GM19025 (cell line): ENCODE measurements around the gene SMTNL1.

Experiments
- ATAC-seq: cut with Tn5 transposase; IDR thresholded peaks from one replicate; pipeline ENCODE4 v1.9.1; 2021; ENCODE audit warnings: mild to moderate bottlenecking, low read depth, moderate library complexity; ENCODE audit not compliant: unreplicated experiment

SMTNL1 gene

GRCh38 chr11:57585301-57585700 is 47.9 kb downstream of the SMTNL1 start:
- ATAC-seq = no peak

DNA sequence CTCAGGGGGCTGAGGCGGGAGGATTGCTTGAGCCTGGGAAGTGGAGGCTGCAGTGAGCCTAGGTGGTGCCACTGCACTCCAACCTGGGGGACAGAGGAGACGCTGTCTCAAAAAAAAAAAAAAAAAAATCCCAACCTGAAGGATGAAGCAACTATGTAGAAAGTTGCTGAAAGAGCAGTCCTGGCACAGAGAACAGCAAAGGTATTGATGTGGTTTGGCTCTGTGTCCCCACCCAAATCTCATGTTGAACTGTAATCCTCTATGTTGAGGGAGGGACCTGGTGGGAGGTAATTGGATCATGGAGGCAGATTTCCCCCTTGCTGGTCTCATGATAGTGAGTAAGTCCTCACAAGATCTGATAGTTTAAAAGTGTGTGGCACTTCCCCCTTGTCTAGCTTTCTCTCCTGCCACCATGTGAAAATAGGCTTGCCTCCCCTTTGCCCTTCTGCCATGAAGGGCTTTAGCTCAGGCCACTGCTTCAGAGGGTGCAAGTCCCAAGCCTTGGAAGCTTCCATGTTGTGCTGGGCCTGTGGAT is 49.4 kb downstream of the SMTNL1 start:
- no peak for ATAC-seq

DNA sequence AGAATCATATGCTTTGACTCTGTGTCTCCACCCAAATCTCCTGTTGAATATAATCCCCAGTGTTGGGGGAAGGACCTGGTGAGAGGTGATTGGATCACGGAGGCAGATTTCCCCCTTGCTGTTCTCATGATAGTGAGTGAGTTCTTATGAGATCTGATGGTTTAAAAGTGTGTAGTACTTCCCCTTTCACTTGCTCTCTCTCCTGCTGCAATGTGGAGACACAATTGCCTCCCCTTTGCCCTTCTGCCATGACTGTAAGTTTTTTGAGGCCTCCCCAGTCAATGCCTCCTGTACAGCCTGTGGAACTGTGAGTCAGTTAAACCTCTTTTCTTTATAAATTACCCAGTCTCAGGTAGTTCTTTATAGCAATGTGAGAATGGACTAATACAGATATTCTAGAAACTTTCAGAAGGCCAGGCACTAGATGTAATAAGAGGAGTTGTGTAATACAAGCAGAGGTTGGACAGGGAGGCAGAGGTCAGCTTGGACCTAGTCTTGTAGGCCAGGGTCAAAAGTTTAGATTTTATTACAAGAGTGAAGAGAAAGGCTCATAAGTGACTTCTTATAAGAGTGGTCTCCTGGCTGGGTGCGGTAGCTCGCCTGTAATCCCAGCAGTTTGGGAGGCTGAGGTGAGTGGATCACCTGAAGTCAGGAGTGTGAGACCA is 50.8 kb downstream of the SMTNL1 start:
- no peak for ATAC-seq

- ATAC-seq = no peak
Observed at GRCh38 chr11:57596266-57596885, 59.0 kb downstream of the SMTNL1 start.

DNA sequence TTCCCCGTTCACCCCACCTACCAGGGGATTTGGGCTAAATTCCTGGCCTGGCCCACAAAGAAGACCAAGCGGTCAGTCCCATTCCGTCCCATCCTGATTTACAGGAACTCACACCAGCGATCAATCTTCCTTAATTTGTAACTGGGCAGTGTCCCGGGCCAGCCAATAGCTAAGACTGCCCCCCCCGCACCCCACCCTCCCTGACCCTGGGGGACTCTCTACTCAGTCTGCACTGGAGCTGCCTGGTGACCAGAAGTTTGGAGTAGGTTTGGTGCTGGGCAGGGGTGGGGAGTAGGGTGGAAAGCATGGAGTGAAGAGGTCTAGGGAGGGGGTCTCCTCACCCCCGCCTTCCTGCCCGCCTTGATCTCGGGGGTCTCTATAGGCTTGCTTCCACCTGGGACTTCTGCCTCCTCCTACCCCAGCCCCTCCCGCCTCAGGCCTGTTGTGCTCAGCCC is 60.1 kb downstream of the SMTNL1 start, which contains the start of gene SERPING1:
Gene SERPING1, plus strand, starts transcription at position 225 of the 455 bp plus-strand sequence. CDS start 586 bp downstream, outside the sequence.
- ATAC-seq = no peak

- no peak for ATAC-seq
Observed at GRCh38 chr11:57597916-57598830, 60.8 kb downstream of the SMTNL1 start.

DNA sequence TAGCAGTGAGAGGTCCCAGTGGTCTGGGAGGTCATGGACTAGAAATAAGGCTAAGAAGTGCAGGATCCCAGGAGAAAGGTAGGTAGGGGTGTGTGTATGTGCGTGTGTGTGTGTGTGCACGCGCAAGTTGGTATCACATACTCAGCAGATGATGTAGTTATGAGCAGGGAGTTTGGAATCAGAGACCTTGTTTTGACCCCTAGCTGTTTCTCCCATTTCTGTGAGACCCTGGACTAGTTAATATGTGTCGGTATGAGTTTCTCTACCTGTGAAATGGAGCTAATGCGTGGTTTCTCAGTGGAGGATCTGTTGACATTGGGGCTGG is 61.4 kb downstream of the SMTNL1 start:
- no peak for ATAC-seq

DNA sequence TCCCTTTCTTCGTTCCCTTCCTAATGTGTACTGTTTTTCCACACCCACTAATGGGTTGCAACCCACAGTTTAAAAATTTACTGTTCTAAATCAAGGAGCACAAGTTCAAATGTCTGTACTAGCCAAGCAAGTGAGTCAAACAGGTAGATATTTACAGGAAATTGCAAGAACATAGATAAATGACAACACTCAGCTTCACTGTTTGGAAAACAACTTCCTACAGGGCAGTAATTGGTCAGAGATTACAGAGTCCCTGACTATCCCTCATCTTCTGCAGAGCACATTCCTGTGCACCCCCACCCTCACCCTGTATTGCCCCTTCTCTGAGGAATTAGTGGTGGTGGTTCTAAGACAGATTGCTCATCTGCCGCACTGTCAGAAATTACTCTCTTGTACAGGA is 62.0 kb downstream of the SMTNL1 start:
- no peak for ATAC-seq
